NCI-H2081 treated with DMSO at 0.1 percent for 48 hours (cell line): Measurements from ENCODE around the gene CLEC2A.
"Not testable (repeated sequence)": the region's sequence is repeated elsewhere in the genome, so short reads cannot be mapped to it uniquely, and the experiment has no call there.

ENCODE experiments used
- DNase-seq: peaks from one replicate; lab custom pipeline; 2025; lab: John Stamatoyannopoulos, UW

The CLEC2A gene

DNA sequence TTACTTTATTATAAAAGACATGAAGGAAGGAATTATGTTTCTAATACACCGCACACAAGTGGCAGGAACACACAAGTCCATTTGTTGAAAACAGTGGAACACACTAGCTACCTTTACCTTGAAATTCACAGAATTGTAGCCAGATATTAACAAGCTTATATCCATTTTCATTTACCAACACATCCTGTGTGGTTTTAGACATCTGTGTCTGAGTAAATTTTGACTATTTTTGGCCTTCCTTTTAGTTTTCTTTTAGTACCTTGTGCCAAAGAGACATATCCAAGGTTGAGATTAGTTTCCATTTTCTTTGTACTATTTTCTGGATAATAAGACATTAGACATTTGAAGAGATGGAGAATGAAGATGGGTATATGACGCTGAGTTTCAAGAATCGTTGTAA, 50.9 kb downstream of the CLEC2A start, which contains the start of gene KLRF2:
Gene KLRF2 (plus strand): TSS at position 244 of the 400 bp plus-strand sequence. CDS start 107 bp downstream, at position 351.
- no peak for DNase-seq

DNA sequence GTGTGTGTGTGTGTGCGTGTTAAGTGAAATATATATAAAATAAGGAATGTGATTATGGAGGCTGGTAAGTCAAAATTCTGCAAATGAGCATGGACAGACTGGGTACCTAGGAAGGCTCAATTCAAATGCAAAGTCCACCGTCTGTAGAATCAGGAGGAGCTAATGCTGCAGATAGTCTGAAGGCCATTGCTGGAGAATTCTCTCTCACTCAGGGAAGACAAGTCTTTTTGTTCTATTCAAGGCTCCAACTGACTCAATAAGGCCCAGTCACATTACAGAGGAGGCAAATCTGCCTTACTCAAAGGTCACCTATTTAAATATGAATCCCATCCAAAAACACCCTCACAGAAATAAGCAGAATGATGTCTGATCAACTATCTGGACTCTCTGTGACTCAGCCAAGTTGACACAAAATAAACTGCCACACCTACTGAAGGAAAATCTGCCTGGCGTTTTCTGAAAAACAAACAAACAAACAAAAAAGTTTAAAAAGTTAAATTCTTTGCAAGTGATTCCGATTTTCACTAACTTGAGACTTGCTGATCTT, 51.6 kb downstream of the CLEC2A start:
- no peak for DNase-seq

DNA sequence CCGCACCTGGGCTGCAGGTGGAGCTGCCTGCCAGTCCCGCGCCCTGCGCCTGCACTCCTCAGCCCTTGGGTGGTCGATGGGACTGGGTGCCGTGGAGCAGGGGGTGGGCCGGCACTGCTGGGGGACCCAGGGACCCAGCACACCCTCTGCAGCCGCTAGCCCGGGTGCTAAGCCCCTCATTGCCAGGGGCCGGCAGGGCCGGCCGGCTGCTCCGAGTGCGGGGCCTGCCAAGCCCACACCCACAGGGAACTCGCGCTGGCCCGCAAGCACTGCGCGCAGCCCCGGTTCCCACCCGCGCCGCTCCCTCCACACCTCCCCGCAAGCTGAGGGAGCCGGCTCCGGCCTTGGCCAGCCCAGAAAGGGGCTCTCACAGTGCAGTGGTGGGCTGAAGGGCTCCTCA, 56.0 kb downstream of the CLEC2A start:
- not testable (repeated sequence) for DNase-seq

DNA sequence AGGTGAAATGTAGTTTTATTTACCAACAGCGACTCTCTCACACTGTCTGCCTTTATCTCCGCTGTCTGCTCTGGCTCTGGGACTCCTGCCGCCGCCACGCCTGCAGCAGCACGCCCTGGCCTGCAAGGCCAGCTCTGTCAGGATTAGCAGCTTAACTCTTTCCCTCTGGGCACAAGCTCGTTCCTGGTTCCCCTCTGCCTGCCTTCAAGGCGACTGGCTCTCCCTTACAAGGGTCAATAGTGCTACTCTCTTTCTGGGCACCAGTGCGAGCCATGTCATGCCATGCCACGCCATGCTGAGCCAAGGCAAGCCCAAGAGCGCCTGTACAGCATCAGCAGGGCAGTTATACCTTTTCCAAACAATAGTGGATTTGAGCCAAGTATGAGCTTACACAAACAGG, 59.4 kb downstream of the CLEC2A start:
- DNase-seq = no peak

DNA sequence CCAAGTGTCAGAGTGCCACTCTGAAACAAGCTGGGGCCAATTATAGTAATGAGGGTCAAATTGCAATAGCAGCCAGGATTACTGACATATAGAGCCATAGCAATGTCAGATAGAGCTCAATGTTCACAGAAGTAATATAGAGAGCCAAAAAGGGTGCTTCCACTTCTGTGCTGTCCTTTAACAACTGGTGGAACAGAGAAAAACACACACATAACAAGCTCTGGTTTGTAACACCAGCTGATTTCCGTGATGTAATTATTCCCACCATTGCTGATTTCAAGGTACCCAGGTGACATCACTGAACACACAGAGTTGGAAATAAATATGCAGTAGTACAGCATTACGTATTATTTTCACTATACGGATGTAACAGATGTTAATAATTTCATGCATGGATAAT, 60.0 kb downstream of the CLEC2A start:
- no peak for DNase-seq

DNA sequence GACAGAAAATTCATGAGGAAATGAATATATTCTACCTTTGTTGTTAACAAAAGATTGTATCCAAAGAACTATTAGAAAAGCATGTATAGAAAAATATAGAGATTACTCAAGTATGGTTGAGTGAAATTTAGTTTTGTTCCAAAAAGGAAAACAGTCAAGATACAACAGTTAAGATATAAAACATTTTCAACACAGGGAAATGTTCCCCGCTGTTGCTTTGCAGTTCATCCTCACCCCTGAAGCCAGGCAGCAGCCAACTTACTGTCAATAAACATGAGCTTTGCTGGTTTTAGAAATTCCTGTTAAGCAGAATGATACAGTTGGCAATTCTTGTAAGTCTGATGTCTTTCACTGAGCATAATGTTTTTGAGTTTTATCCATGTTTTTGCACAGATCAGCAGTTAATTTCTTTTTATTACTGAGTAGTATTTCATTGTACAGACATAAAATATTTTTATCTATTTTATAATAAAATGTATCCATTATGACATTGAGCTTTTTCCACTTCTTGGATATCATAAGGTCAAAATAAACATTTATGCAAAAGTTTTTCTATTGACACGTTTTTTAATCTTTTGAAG, 61.8 kb downstream of the CLEC2A start:
- DNase-seq = no peak

DNA sequence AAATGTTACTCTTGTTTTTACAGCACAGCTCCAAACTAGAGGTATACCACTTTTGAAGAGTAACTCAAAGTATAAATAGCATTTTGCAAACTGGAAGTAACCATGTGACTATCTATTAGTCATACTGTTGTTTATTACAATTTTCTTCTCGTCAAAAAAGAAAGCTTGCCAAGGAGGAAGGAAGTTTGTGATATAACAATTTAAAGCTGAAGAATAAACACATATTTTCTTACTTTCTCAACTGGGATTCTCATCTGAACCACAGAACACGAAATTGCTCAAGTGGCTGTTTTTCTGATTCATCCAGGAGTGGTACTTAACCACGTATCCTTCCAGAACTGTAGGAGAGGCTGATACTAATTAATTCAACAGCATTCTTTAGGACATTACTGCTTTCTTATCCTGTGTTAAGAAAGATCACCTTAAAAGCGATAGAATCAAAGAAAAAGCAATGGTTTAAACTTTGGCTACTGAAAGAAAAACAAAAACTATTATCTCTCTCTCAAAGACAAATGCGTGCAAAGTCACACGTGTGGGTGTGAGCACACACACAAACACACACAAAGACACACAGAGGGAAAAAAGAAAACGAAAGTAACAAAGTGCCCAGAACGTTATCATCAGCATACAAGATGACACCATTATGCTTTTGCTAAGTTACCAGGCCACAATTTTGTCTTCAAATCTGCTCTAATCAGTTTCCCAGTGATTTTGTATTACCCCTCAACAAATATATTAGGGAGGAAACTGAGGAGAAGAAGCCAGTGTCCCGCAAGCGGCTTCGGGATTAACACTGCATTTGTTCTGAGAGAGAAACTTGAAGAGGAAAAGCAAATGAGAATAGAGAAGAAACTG, 62.6 kb downstream of the CLEC2A start, which contains the start of gene CLEC2B:
Gene CLEC2B (minus strand): TSS at position 48 of the 855 bp plus-strand sequence.
- no peak for DNase-seq

DNA sequence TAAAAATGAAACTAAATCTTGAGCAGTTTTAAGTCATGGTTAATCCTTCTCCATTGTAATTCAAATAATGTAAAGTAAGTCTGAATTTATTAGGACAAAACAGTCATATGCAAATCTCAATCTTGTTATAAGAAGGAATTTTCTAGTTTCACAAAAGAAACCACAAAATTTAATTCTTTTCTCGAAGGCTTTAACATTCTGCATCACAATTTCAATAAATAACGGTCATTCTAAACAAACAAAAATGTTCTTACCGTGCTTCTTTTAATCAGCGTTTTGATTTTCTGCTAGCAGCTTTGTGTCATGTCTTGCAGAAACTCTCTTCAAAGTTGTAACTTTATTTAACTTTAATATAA, 63.2 kb downstream of the CLEC2A start:
- no peak for DNase-seq

DNA sequence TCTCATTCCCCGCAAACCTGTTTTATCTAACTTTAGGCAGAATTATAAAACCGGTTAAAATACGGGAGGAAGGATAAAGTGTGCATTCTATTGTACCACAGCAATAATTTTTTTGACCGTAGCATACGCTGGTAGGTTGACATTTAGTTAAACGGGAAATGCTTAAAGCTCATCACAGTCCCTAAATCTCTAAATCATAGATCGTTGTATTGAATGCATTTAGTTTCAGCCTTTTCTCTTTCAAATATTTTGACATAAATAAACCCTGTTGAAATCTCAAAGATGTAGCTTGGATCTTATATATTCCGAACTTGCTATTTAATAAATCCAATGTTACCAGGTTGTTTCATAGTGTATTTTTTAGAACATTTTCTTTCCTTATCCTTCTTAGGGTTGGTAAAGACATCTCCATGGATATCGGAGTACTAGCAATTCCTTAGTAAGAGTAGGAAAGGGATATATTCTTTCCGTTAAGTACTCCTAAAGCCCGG, 63.8 kb downstream of the CLEC2A start:
- no peak for DNase-seq

DNA sequence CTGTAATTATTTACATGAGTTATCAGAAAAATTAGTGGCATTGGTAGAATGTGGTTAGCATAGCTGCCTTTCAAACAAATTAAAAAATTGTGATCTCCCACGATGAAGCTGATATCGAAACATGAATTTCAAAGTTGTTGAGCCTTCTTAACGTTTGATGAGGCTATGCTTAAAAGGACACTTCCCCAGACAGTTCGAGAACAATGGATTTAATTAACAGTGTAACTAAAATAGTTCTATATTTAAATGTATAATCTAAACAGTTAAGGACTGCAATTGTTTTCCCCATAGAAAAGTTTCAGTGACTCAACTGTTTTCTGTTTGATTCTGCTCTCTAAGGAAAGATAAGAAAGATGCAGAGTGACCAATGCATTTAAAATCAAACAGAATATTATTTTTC, 64.6 kb downstream of the CLEC2A start:
- DNase-seq = no peak

DNA sequence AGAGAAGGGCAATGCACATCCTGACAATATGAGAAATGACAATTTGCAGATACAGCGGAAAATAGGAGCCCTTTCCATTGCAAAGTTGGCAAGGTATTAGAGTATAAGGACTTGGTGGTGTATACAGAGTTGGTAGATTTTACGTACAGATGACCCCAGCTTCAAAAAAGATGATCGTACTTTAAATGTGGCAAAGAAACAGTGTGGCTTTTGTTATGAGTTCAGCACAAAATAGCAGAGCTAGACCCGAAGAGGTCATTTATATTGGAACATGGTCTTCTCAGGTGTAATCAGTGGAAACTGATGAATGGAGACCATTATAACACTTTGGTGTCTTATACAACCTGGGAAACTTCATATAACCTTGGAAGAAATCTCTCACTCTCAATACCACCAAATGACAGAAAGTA, 65.3 kb downstream of the CLEC2A start:
- DNase-seq = no peak

DNA sequence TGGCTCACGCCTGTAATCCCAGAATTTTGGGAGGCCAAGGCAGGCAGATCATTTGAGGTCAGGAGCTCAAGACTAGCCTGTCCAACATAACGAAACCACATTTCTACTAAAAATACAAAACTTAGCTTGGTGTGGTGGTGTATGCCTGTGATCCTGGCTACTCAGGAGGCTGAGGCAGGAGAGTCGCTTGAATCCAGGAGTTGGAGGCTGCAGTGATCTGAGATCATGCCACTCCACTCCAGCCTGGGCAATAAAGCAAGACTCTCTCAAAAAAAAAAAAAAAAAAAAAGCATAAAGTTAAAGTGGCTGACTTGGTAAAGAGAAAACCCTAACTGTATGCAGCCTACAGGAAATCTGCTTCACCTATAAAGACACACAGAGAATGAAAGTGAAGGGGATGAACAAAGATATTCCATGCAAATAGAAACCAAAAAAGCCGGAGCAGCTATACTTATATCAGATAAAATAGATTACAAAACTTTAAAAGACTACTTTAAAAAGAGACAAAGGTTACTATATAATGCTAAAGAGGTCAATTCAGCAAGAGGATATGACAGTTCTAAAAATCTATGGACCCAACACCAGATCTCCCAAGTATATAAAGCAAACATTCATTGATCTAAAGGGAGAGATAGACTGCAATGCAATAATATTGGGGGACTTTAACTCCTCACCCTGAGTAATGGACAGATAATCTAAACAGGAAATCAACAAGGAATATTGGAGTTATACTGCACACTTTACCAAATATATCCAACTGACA, 67.1 kb downstream of the CLEC2A start:
- no peak for DNase-seq
